HG02884 (cell line): ENCODE data around the gene PATJ.
A peak's percentile ranks its signal among the peaks of the same experiment; 100 is the strongest.
"Not testable (repeated sequence)": the region's sequence is repeated elsewhere in the genome, so short reads cannot be mapped to it uniquely, and the experiment has no call there.

ENCODE experiments used
- ATAC-seq: cut with Tn5 transposase; IDR thresholded peaks from one replicate; pipeline ENCODE4 v1.9.1; 2021; ENCODE audit warnings: mild to moderate bottlenecking, moderate library complexity; ENCODE audit not compliant: unreplicated experiment

The PATJ gene

GRCh38 chr1:61743716-61744580, 1.7 kb downstream of the PATJ start:
- ATAC-seq, result no peak

DNA sequence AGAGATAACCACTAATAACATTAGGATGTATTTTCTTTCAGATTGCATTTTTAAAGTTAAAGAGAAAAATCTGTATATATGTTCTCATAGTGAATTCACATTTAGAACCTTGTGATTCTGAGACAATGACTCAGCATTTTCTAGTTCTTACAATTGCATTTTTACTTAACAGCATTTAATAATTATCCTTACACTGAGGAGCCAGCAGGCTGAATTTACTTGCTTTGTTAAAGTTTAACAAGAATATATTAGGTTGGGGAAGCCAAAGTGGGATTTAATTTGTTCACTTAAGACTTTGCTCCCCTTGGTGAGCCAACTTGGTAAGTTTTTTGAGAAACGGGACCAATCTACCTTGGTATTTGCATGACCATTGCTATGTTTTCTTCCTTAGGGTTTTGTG, 4.5 kb downstream of the PATJ start:
- no peak for ATAC-seq

- no peak for ATAC-seq
These were observed 6.3 kb downstream of the PATJ start for GRCh38 chr1:61748566-61748965.

DNA sequence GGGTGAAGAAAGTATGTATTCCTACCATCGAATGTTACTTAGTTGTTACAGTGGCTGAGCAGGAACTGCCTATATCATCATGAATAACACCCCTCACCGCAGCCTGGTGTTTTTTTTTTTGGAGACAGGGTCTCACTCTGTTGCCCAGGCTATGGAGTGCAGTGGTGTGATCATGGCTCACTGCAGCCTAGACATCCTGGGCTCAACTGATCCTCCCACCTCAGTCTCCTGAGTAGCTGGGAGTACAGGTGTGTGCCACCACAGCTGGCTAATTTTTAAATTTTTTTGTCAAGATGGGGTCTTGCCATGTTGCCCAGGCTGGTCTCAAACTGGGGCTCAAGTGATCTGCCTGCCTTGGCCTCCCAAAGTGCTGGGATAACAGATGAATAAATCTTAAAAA, 7.3 kb downstream of the PATJ start:
- ATAC-seq, result no peak

- no peak for ATAC-seq
These were observed 10.7 kb downstream of the PATJ start for GRCh38 chr1:61752921-61753389.

DNA sequence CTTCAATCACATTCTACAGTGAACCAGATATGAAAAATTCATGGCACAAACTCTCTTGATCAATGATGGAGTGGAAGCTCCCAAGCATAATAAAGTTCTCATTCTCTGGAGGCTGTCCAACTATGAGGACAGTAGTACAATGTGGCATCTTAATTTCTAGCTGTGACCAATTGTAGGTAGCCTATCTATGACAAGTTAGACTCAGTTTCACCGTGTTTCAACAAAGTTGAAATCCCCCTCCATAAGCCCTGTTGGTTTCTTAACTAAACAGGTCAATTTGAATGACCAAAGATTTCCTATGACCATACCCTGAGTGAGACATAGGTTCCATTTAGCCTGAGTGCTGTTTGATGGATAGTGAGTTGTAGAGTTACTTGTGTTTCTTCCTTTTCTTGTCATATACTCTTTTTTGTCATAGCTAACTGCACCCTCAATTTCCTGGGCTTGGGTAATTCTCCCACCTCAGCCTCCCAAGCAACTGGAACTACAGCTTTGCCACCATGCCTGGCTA, 11.8 kb downstream of the PATJ start:
- no peak for ATAC-seq

DNA sequence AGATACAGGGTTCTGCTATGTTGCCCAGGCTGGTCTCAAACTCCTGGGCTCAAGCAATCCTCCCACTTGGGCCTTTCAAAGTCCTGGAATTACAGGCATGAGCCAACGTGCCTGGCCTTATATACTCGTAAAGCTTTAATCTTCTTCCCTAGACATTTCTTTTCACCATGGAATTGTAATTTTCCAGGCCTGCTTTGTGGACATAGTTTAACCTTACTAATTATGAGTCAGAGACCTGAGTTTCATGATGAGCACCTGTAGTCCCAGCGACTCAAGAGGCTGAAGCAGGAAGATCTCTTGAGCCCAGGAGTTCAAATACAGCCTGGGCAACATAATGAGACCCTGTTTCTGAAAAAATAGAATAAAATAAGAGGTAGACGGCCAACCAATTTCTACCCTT, 12.3 kb downstream of the PATJ start:
- ATAC-seq, result no peak

GRCh38 chr1:61756773-61757172, 14.5 kb downstream of the PATJ start:
- no peak for ATAC-seq

DNA sequence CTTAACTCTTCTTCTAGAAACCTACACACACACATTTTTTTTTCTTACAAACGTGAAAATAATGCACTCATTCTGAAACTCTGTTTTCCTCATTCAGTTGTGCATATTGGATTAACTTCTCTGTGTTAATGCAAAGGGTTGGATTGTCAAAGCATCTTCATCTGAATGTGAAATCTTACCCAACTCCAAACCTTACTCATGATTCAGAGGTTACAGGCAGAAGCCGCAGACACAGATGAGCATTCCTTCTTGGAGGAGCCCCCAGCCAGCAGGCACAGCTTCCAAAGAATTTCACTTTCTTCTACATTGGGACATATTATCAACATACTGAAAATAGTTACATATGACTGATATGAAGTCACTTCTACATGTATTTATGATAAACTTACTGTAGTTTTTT, 15.7 kb downstream of the PATJ start:
- no peak for ATAC-seq

GRCh38 chr1:61770131-61770530, 27.9 kb downstream of the PATJ start:
- ATAC-seq, result no peak

DNA sequence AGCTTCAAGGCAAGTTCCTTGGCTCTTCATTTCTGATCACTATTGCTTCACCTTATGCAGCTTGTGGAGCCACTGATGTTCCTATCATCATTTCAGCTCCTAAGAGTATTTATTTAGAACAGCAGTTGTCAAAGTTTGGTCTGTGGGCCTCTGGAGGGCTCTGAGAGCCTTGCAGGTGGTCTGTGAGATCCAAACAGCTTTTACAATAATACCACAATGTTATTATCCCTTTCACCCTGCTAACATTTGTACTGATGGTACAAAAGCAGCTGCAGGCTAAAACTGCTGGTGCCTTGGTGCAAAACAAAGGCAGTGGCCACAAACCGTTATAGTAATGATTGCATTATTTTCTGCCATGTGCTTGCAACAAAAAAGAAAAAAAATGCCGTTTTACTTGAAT, 33.8 kb downstream of the PATJ start:
- no peak for ATAC-seq

- no peak for ATAC-seq
These were observed 37.0 kb downstream of the PATJ start for GRCh38 chr1:61779231-61779630.

DNA sequence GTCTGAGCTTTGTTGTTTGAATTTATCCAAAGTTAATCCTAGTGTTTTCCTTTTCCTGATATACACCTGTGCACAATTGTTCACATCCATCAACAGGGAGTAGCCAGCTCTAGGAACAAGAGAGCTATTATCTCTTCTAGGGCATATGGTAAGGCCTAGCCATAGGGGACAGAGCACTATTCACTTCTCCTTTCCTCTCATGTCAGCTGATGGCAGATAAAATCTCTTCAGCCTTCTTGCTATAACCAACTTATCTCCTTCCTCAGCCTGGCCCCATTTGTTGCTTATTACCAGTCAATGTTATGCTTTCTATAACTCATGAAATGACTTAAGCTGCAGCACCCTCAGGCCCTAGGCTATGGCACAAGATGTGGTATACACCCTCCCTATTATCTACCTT, 38.9 kb downstream of the PATJ start:
- ATAC-seq, result no peak

GRCh38 chr1:61782771-61783170, 40.5 kb downstream of the PATJ start:
- ATAC-seq, result peak; percentile 52

- ATAC-seq, result no peak
These were observed 42.4 kb downstream of the PATJ start for GRCh38 chr1:61784726-61785125.

- ATAC-seq, result no peak
These were observed 48.6 kb downstream of the PATJ start for GRCh38 chr1:61790837-61791236.

GRCh38 chr1:61797045-61797755, 54.9 kb downstream of the PATJ start:
- no peak for ATAC-seq

- ATAC-seq, result not testable (repeated sequence)
These were observed 58.8 kb downstream of the PATJ start for GRCh38 chr1:61801047-61801446.

- no peak for ATAC-seq
These were observed 65.4 kb downstream of the PATJ start for GRCh38 chr1:61807606-61808140.

DNA sequence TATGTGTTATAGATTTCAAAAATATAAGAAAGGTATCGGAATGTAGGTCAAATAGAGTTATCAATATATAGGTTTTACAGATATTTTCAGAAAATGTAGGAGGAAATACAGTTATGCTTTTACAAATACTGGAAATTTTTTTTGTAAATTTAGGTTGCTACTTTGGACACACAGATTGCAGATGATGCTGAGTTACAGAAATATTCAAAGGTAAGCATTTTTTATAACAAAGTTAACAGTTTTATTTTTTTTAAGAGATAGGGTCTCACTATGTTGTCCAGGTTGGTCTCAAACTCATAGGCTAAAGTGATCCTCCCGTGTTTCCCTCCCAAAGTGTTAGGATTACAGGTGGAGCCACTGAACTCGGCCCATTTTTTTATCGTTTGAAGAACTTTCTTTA, 66.0 kb downstream of the PATJ start:
- ATAC-seq, result no peak

- no peak for ATAC-seq
These were observed 66.7 kb downstream of the PATJ start for GRCh38 chr1:61808968-61809367.

- no peak for ATAC-seq
These were observed 70.6 kb downstream of the PATJ start for GRCh38 chr1:61812916-61813315.
